Umbilical cord (tissue), 2 donors: ENCODE data around the gene ZNF362. TPM values are rescaled to one million over a fixed set of nuclear protein-coding genes. Genes with fewer than 3 reads are reported as not detected.

Experiments used
- DNase-seq: peaks from one replicate; pipeline ENCODE4 v3.0.0-alpha.2; 2015; ENCODE audit warnings: low spot score
- total RNA-seq: library from RNA; depleted of rRNA; stranded (reverse); fragments of >200 nt; gene quantifications from one replicate; pipeline ENCODE4 v1.2.3, GENCODE V29; 2014; ENCODE audit warnings: low replicate concordance; ENCODE audit not compliant: insufficient read depth

ZNF362 gene
- total RNA-seq, 1 donor from 2014 or later, result 10.1 TPM

DNA sequence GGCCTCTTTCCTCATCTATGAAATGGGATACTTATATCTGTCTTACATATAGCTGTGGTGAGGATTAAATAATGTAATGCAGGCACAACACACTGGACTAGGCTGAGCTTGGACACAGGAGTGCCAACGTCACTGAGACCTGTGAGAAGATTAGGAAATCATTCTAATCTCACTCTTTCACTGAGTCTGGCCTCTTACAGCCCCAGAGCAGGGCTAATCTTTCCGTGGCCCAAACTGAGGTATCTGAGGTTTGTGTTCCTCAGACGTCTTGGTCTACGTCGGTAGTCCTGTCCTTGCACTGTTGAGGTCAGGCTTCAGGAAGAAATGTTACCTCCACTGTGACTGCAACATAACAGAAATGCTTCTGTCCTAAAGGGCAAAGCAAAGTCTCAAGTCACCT is 87.2 kb downstream of the ZNF362 start:
- DNase-seq, result no peak

DNA sequence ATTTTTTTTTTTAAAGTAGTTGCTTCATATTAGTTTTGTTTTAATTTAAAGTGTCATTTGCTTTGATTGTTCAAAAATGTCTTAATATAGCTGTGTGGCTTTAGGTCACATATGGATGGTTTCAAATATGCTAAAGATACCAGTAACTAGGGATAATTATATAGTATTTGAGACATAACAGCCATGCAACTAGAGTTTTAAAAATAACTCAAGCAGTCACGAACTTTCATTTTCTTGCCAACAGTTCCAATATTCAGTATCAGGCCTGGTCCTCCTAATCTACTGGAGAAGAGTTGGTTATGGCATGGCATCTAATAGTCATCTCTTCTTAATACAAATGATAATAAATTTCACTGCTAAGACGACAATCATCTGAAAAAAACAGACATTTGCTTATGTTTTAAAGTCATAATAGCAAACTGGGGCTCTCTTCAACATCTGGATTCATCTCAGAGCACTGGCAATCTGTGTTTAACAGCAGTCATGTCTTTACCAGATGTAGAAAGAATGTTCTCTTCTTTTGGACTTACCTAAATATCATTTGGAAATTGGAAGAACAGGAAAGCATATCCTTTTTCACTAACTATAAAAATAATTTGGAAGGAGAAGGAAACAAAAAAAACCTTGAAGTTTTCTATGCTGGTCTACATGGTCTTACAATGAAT is 88.7 kb downstream of the ZNF362 start:
- no peak for DNase-seq

DNA sequence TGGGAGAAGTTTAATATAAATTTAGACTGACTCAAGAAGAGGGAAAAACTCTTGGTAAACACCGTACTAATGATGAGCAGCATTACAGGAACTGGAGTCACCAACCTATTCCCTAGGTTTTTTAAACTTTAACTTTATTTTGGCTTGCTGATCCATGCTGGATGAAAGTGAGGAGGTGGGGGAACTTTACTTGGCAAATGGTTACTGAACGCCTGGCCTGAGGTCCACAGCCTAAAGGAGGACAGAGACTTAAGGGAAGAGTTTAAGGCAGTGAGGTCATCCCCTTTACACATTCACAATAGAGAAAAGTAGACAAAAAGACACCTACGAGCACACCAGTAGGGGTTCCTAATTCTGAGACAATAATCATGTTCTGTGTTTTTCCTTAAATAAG is 90.2 kb downstream of the ZNF362 start:
- DNase-seq, result no peak

DNA sequence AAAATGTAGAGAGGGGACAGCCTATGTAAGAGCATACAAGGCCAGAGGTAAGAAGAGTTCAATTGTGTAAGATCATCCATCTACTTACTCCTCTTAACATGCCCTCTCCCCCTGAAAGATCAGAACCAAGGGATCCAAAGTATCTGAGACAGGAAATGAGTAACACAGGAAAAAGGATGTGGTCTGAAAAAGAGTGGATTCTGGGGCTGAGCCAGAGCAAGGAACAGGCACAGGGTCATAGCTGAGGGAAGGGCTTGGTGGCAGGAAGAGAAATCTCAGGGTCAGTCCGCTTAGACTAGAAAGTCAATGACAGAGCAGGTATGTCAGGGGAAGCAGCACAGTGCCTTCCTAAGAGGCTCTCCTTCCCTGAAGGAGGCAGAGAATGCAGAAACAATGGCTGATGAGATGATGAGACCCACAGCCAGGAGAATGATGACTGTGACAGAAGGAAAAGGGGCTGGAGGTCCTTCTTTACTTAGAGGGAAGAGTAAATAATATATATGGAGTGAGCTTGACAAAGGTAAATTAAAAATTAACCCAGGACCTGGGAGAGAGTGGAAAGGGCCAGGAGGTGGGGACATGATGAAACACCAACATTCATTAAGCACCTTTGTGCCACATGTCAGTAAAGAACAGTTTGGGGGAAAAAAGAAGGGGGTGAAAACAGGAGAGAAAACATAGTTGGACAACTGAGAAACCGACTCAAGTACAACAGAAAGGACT is 90.8 kb downstream of the ZNF362 start:
- no peak for DNase-seq

DNA sequence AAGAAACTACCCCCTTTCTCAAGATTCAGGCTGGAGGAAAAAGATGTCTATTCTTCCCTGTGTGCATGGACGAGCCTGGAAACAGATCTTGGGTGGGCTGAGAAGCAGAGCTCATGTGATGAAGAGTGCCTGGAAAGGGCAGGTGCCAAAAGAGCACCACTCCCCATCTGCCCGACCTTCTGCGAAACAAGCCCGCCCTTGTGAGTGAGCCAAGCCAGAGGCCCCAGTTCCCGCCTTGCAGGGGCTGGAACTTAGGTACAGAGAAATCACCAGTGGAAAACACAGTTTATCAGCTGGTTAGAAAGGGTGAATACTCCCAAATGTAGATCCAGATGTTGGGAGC is 91.3 kb downstream of the ZNF362 start:
- peak; percentile 76 for DNase-seq

DNA sequence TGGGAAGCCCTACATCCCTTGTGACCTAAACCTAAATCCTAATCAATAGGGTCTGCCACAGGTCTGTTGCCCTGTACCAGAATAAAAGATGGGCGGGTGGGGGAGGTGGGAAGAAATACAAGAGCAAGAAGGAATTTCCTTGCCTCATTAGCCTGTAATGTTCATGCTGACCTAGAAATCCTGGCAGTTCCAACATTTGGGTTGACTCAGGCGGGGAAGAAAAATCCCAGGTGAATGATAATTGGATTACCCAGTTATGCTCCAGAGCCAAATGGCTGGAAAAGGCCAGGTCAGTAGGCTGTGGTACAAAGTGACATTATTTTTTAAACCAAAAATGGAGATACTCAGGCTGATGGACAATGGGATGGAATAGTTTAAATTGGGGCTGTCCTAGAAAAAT is 91.9 kb downstream of the ZNF362 start:
- DNase-seq, result no peak

DNA sequence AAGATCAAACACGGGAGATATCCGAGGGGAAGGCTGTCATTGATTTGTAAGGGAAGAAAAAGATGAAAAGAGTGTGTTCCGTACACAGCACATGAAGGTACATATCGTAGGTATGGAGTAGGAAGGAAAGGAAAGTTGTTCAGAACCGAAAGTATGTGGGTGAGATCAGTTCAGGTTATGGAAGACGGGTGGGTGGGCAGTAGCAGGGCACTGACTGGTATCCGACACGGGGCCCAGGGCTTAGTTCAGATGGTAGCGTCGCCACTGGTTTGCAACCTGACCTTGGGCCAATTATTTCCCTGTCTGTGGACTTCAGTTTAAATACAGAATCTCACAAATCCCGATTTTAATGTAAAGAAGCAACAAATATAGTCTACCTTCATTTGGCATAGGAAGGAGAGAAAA is 92.4 kb downstream of the ZNF362 start:
- no peak for DNase-seq

DNA sequence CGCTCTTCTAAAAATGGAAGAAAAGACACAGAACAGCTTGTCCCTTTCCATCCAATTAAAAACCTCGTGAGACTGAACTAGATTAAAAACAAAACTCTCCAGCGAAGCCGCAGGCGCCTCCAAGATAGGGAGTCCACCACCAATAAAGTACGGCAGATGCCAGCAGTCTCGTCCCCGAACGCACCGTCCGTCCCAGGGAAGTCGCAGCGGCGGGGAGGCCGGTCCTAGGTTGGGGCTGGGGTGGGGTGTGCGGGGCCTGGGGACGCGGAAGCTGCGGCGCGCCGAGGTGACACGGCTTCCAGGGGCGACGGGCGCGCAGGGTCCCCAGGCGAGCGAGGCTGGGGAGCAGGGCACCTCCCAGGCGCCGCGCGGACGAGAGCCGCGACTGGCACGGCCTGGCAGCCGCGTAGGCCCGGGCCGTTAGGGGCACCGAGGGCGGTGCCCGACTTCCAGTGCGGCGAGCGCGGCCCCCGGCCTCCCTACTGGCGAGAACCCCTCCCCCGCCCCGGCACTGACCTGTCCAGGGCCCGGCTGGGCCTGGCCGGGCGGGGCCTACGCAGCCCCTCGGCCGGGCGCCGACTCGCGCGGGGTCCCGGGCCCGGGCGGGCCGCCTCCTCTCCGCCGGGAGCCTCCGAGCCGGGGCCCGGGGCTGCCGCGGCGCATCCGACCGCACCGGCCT is 92.9 kb downstream of the ZNF362 start:
- DNase-seq, result no peak

DNA sequence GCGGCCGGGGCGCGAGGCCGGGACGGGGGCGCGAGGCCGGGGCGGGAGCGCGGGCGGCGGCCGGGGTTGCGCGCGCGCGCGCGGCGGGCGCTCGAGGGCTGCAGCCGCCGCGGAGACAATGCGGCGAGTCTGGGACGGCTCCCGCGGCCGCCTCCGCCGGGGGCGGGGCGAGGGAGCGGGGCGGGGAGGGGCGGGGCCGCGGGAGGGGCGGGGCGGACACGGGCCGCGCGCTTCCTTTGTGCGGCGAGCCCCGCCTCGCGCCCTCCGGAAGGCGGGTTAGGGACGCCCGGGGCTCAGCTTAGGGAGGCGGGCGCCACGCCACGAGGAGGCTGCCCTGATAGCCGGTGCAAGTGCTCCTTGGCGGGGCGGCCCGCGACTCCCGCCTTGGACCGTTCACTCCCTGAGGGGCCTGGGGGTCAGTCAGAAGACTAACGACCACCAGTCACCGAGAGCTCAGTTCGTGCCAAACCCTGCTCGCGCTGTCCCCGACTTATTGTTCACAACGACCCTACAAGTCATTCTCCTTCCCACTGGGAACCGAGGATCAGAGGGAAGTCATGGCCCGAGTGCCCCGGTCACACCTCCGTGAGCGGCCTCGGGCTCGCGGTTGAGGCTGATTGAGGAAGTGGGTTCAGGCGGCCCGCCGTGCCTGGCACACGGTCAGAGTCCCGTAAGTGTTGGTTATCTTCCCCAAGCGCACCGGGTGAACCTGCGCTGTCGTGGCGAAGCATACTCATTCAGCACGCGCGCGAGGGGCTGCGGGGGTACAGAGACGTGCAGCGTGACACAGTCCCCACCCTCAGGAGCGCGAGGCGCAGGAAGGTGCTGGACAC is 93.7 kb downstream of the ZNF362 start:
- DNase-seq, result peak; percentile 86

Other genes with a start within 250 kb of the ZNF362 start
- 82.6 TPM for gene AK2, start 219.6 kb upstream of the ZNF362 start, total RNA-seq
- gene AZIN2, start 175.3 kb upstream of the ZNF362 start, total RNA-seq, result 4.6 TPM
- gene TRIM62, start 74.4 kb upstream of the ZNF362 start, total RNA-seq, result 0.48 TPM
- not detected for gene A3GALT2, start 64.6 kb downstream of the ZNF362 start, total RNA-seq
- gene PHC2, start 174.6 kb downstream of the ZNF362 start, total RNA-seq, result 56.6 TPM
- gene ZSCAN20, start 216.2 kb downstream of the ZNF362 start, total RNA-seq, result 16.6 TPM